Activated CD8-positive, alpha-beta T cell treated with anti-CD3 and anti-CD28 coated beads for 36 hours (primary cell): Measurements from ENCODE around the gene LRRC14B. TPM values are rescaled to one million over a fixed set of nuclear protein-coding genes. Genes with fewer than 3 reads are reported as not detected.
A peak's percentile ranks its signal among the peaks of the same experiment; 100 is the strongest.
"Not testable (repeated sequence)": the region's sequence is repeated elsewhere in the genome, so short reads cannot be mapped to it uniquely, and the experiment has no call there.

Experiments used
- ATAC-seq: fragments of 200-7000 bp; cut with Tn5 transposase; one replicate; pipeline ENCODE4 v1.10.0; 2021; ENCODE audit warnings: mild to moderate bottlenecking, moderate library complexity
- CTCF ChIA-PET: fragments of 350-600 bp; sonication (Branson Sonifier 250); formaldehyde crosslinking; loops from one replicate; lab custom pipeline; 2021; ENCODE audit warnings: antibody characterized with exemption; lab: Charles Lee
- POLR2A ChIA-PET: fragments of 350-600 bp; sonication (Branson Sonifier 250); formaldehyde crosslinking; loops from one replicate; lab custom pipeline; 2021; ENCODE audit warnings: antibody characterized with exemption; lab: Charles Lee
- DNase-seq: peaks from one replicate; pipeline ENCODE4 v3.0.0-alpha.2; 2020
- H3K27ac Mint-ChIP-seq: one replicate; pipeline ENCODE4 v1.8.0; 2021; ENCODE audit warnings: mild to moderate bottlenecking, mixed read lengths
- H3K27me3 Mint-ChIP-seq: one replicate; pipeline ENCODE4 v1.8.0; 2021; ENCODE audit warnings: mixed read lengths
- H3K36me3 Mint-ChIP-seq: one replicate; pipeline ENCODE4 v1.8.0; 2021; ENCODE audit warnings: low read depth, mixed read lengths
- H3K4me1 Mint-ChIP-seq: one replicate; pipeline ENCODE4 v1.8.0; 2021; ENCODE audit warnings: low read depth, mixed read lengths
- H3K4me3 Mint-ChIP-seq: one replicate; pipeline ENCODE4 v1.8.0; 2021; ENCODE audit warnings: mild to moderate bottlenecking, moderate library complexity, mixed read lengths
- H3K9me3 Mint-ChIP-seq: one replicate; pipeline ENCODE4 v1.8.0; 2021; ENCODE audit warnings: mixed read lengths
- CTCF ChIP-seq: fragments of 200-600 bp; IDR thresholded peaks from one replicate; pipeline ENCODE4 v1.8.0; 2022; ENCODE audit warnings: antibody characterized with exemption, mild to moderate bottlenecking
- intact Hi-C: fragments of 100-400 bp; cut with micrococcal nuclease; formaldehyde crosslinking; loops from one replicate; pipeline ENCODE4 v1.10.0; 2022
- total RNA-seq, 2 experiments: library from RNA; stranded (reverse); gene quantifications; one replicate each; pipeline ENCODE4 v1.2.3, GENCODE V29; 2021

LRRC14B gene
- total RNA-seq, 2 experiments from 2014 or later, result 0.16 TPM; not detected in 1

- H3K27ac Mint-ChIP-seq, result no peak overlapping the region
- peaks cover 22% of the 10 kb centered on the region for H3K36me3 Mint-ChIP-seq
- POLR2A ChIA-PET, result interaction anchor here (1.6 kb wide), 1 partner anchor 9 kb away, joined by 4 read pairs; no protein-coding TSS in a partner anchor
- ATAC-seq (no peak), DNase-seq (no peak)
- no peaks in the 10 kb centered on the region for H3K9me3 Mint-ChIP-seq
- H3K4me3 Mint-ChIP-seq, result no peak overlapping the region
- H3K27me3 Mint-ChIP-seq, result no peaks in the 10 kb centered on the region
- CTCF ChIA-PET, result interaction anchor here (2.6 kb wide), 1 partner anchor 20 kb away, joined by 7 read pairs; no protein-coding TSS in a partner anchor
- peaks cover 15% of the 10 kb centered on the region for H3K4me1 Mint-ChIP-seq
- intact Hi-C loops, result no loop called here
- TF ChIP-seq CTCF, result no peak
Measured at GRCh38 chr5:208449-209114, 17.3 kb downstream of the LRRC14B start.

DNA sequence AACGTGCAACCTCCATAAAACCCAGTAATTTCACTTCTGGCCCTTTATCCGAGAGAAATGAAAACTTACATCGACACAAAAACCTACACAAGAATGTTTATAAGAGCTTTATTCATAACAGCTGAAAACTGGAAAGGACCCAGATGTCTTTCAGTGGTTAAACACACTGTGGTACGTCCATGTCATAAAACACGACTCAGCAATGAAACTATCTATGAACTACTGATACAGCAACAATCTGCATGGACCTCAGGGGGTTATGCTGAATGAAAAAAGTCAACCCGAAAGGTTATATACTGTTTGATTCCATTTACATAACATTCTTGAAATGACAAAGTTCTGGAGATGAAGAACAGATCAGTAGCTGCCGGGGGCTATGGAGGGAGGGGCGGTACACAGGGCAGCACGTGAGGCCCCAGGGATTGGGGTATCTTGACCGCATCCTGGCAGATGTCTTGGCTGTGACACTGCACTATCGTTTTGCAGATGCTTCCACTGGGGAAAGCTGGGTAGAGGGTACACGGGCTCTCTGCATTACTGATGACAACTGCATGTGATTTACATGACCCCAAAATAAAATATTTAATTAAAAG lies 22.6 kb downstream of the LRRC14B start:
- H3K27ac Mint-ChIP-seq, result no peak overlapping the region
- ChIA-PET CTCF (interaction anchor here (1.7 kb wide), 1 partner anchor 25 kb away, joined by 5 read pairs; no protein-coding TSS in a partner anchor), POLR2A (no interaction called here)
- ATAC-seq (no peak), DNase-seq (no peak)
- H3K4me3 Mint-ChIP-seq, result peak overlapping the region; percentile 12
- intact Hi-C loops, result no loop called here
- H3K9me3 Mint-ChIP-seq, result no peaks in the 10 kb centered on the region
- TF ChIP-seq CTCF, result no peak
- H3K4me1 Mint-ChIP-seq, result peaks cover 41% of the 10 kb centered on the region
- no peaks in the 10 kb centered on the region for H3K27me3 Mint-ChIP-seq
- peaks cover 30% of the 10 kb centered on the region for H3K36me3 Mint-ChIP-seq

GRCh38 chr5:215256-215655 lies 24.0 kb downstream of the LRRC14B start:
- H3K9me3 Mint-ChIP-seq, intact Hi-C loops, DNase-seq, POLR2A ChIA-PET, H3K27me3 Mint-ChIP-seq, CTCF ChIA-PET: not testable (repeated sequence)
- Mint-ChIP-seq H3K27ac (peak overlapping the region; percentile 82), H3K4me1 (peaks cover 36% of the 10 kb centered on the region), H3K4me3 (peak overlapping the region; percentile 64), H3K36me3 (peaks cover 30% of the 10 kb centered on the region)
- peak; percentile 14 for ATAC-seq

DNA sequence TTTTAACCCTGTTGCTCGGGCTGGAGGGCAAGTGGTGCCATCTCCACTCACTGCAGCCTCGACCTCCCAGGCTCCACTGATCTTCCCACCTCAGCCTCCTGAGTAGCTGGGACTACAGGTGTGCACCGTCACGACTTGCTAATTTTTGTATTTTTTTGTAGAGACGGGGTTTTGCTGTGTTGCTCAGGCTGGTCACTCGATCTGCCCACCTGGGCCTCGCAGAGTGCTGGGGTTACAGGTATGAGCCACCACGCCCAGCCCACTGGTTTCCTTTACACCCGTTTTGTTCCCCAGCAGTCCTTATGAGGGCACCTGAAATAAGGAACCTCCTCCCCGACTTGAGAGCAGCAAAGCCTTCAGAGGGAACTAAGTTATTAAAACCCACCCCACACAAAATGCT lies 24.8 kb downstream of the LRRC14B start:
- peak overlapping the region; percentile 82 for H3K27ac Mint-ChIP-seq
- H3K4me3 Mint-ChIP-seq, result peak overlapping the region; percentile 64
- H3K27me3 Mint-ChIP-seq, DNase-seq, H3K9me3 Mint-ChIP-seq, intact Hi-C loops, POLR2A ChIA-PET, CTCF ChIA-PET, ATAC-seq: not testable (repeated sequence)
- H3K4me1 Mint-ChIP-seq, result peaks cover 40% of the 10 kb centered on the region
- peaks cover 30% of the 10 kb centered on the region for H3K36me3 Mint-ChIP-seq

- intact Hi-C loops, H3K27me3 Mint-ChIP-seq, H3K9me3 Mint-ChIP-seq: not testable (repeated sequence)
- ATAC-seq (peak; percentile 88), DNase-seq (peak; percentile 97)
- POLR2A ChIA-PET, result interaction anchor here (1.0 kb wide), 2 partner anchors 10 to 53 kb away, joined by 3 to 4 read pairs; partner anchors contain the start of gene PDCD6
- Mint-ChIP-seq H3K4me3 (peak within 1 kb of the TSS; percentile 92), H3K36me3 (peaks cover 33% of the 10 kb centered on the region), H3K27ac (peak within 1 kb of the TSS; percentile 94), H3K4me1 (peaks cover 53% of the 10 kb centered on the region)
- CTCF ChIA-PET, result interaction anchor here (0.6 to 3.5 kb wide), 2 partner anchors 16 to 30 kb away, joined by 3 to 23 read pairs; no protein-coding TSS in a partner anchor
Measured at GRCh38 chr5:217494-218456, 26.5 kb downstream of the LRRC14B start, which contains the start of the genes CCDC127 and SDHA. CCDC127 (minus strand) TSS chr5:218153; CDS start chr5:216849, 1,304 bp downstream. SDHA (plus strand) TSS chr5:218320; CDS start chr5:218356, 36 bp downstream.
